ENCODE measurements around the gene QRSL1. TPM values are rescaled to one million over a fixed set of nuclear protein-coding genes. Genes with fewer than 3 reads are reported as not detected.

The QRSL1 gene
- total RNA-seq, 1 donor from 2014 or later: 9.8 TPM

DNA sequence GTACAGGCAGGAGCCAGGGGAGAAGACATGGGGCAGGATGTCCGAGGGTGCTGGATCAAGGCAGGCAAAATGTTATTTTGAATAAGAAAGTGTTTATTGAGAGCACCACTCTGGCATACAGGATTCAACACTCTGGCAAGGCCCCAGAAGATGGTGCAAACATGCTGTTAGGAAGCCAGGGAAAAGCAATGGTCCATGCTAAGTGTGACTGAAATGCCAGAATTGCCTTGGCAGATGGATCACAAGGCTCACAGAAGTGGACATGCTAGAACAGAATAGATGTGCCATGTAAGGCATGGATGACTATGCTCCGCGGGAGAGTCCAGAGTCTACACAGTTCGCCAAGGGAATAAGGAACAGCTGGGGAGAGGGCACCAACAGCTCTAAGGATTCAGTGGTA lies 54.6 kb downstream of the QRSL1 start:
- no peaks in the 10 kb centered on the region for H3K4me1 ChIP-seq (ENCODE audit: insufficient read depth, low read length)
- H3K4me3 ChIP-seq (ENCODE audit: insufficient read depth, low read depth, low read length): no peak overlapping the region
- no peaks in the 10 kb centered on the region for H3K36me3 ChIP-seq (ENCODE audit: insufficient read depth, low read length)
- DNase-seq (ENCODE audit: low read depth) (no peak), FAIRE-seq (no peak)
- H3K9ac ChIP-seq (ENCODE audit: low read length): no peak overlapping the region
- Mint-ChIP-seq H3K4me3 (ENCODE audit: unreplicated experiment) (no peak overlapping the region), H3K27ac (ENCODE audit: unreplicated experiment) (no peak overlapping the region), H3K4me1 (ENCODE audit: low read depth, unreplicated experiment) (no peaks in the 10 kb centered on the region), H3K36me3 (ENCODE audit: low read depth, unreplicated experiment) (no peaks in the 10 kb centered on the region), H3K27me3 (ENCODE audit: low read depth, unreplicated experiment) (no peaks in the 10 kb centered on the region), H3K9me3 (ENCODE audit: unreplicated experiment) (no peaks in the 10 kb centered on the region)
- no peak for TF ChIP-seq EZH2 (IDR thresholded peaks at IDR 0.05; ENCODE audit: insufficient read depth, low read length)
- H2AFZ ChIP-seq (ENCODE audit: low read depth, low read length): no peak overlapping the region
- no peak overlapping the region for H3K4me2 ChIP-seq (ENCODE audit: low read length)
- H4K20me1 ChIP-seq (ENCODE audit: insufficient read depth, low read length): no peaks in the 10 kb centered on the region
- H3K27ac ChIP-seq (ENCODE audit: low read depth, low read length): no peak overlapping the region
- no peaks in the 10 kb centered on the region for H3K79me2 ChIP-seq (ENCODE audit: insufficient read depth, low read length)
- H3K27me3 ChIP-seq (ENCODE audit: insufficient read depth, low read length): no peaks in the 10 kb centered on the region
- H3K9me3 ChIP-seq (ENCODE audit: insufficient read depth, low read depth, low read length): no peaks in the 10 kb centered on the region

DNA sequence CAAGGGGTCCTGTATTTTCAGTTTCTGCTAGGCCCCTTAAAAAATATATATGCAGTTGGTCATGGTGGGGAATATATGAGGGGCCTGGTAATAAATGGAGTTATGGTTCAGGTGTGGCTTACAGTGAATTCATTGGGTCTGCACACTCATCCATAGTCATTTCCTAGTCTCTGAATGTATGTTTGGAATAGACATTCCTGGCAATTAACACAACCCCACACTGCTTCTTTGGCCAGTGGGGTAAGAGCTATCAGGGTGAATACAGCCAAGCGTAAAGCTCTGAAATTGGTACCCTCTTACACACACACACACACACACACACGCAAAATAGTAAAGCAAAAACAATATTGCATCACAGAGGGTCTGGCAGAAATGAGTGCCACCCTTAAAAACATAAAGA lies 56.5 kb downstream of the QRSL1 start:
- Histone ChIP-seq H3K79me2 (ENCODE audit: insufficient read depth, low read length) (no peaks in the 10 kb centered on the region), H3K27me3 (ENCODE audit: insufficient read depth, low read length) (no peaks in the 10 kb centered on the region), H3K36me3 (ENCODE audit: insufficient read depth, low read length) (no peaks in the 10 kb centered on the region), H3K9me3 (ENCODE audit: insufficient read depth, low read depth, low read length) (no peaks in the 10 kb centered on the region), H3K4me2 (ENCODE audit: low read length) (peak overlapping the region; percentile 50), H3K27ac (ENCODE audit: low read depth, low read length) (no peak overlapping the region), H2AFZ (ENCODE audit: low read depth, low read length) (no peak overlapping the region), H3K9ac (ENCODE audit: low read length) (no peak overlapping the region), H3K4me1 (ENCODE audit: insufficient read depth, low read length) (no peaks in the 10 kb centered on the region), H4K20me1 (ENCODE audit: insufficient read depth, low read length) (no peaks in the 10 kb centered on the region), H3K4me3 (ENCODE audit: insufficient read depth, low read depth, low read length) (no peak overlapping the region)
- Mint-ChIP-seq H3K4me3 (ENCODE audit: unreplicated experiment) (no peak overlapping the region), H3K9me3 (ENCODE audit: unreplicated experiment) (no peaks in the 10 kb centered on the region), H3K36me3 (ENCODE audit: low read depth, unreplicated experiment) (no peaks in the 10 kb centered on the region), H3K27me3 (ENCODE audit: low read depth, unreplicated experiment) (no peaks in the 10 kb centered on the region), H3K27ac (ENCODE audit: unreplicated experiment) (no peak overlapping the region), H3K4me1 (ENCODE audit: low read depth, unreplicated experiment) (no peaks in the 10 kb centered on the region)
- FAIRE-seq: no peak
- DNase-seq (ENCODE audit: low read depth): peak; percentile 18
- no peak for TF ChIP-seq EZH2 (IDR thresholded peaks at IDR 0.05; ENCODE audit: insufficient read depth, low read length)
- TF ChIP-seq, protein P1, sequence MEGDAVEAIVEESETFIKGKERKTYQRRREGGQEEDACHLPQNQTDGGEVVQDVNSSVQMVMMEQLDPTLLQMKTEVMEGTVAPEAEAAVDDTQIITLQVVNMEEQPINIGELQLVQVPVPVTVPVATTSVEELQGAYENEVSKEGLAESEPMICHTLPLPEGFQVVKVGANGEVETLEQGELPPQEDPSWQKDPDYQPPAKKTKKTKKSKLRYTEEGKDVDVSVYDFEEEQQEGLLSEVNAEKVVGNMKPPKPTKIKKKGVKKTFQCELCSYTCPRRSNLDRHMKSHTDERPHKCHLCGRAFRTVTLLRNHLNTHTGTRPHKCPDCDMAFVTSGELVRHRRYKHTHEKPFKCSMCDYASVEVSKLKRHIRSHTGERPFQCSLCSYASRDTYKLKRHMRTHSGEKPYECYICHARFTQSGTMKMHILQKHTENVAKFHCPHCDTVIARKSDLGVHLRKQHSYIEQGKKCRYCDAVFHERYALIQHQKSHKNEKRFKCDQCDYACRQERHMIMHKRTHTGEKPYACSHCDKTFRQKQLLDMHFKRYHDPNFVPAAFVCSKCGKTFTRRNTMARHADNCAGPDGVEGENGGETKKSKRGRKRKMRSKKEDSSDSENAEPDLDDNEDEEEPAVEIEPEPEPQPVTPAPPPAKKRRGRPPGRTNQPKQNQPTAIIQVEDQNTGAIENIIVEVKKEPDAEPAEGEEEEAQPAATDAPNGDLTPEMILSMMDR (IDR thresholded peaks at IDR 0.05; ENCODE audit: insufficient read depth, low read depth, low read length): no peak

DNA sequence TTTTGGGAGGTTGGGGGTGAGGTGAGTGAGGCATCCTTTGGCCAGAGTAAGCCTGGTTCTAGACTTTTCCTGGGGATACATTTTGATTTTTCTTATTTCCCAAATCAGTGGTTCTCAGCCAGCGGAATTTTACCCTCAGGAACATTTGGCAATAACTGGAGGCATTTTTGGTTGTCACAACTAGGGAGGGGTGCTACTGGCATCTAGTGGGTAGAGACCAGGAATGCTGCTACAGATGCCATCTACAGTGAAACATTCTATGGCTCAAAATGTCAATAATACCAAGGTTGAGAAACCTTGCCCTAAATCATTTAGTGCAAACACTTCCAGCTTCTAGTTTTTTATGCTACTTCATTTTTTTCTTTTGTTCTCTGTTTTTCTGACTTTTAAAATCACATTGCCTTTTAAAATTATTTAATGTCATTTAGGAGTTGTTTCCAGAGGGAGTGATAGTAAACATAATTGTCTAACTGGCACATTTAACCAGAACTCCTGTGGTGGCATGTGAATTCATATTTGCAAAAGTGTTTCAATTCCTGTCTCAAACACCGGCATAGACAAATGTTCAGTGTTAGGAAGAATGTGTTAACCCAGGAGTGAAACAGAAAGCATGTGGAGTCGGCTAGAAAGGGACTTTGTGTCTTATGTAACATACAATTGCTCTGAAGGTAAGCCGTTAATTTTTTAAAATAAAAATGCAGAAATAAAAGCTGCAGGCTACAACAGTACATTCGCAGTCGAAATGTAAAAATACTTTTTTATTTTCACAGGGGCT lies 59.0 kb downstream of the QRSL1 start:
- TF ChIP-seq EZH2 (IDR thresholded peaks at IDR 0.05; ENCODE audit: insufficient read depth, low read length): no peak
- TF ChIP-seq, protein P1 (IDR thresholded peaks at IDR 0.05; ENCODE audit: insufficient read depth, low read depth, low read length): no peak
- no peaks in the 10 kb centered on the region for H3K36me3 Mint-ChIP-seq (ENCODE audit: low read depth, unreplicated experiment)
- FAIRE-seq: no peak

More for the DNA sequence above, 59.0 kb downstream of the QRSL1 start:
- Histone ChIP-seq H3K27me3 (ENCODE audit: insufficient read depth, low read length) (peaks cover 2% of the 10 kb centered on the region), H3K27ac (ENCODE audit: low read depth, low read length) (no peak overlapping the region), H3K9ac (ENCODE audit: low read length) (no peak overlapping the region), H2AFZ (ENCODE audit: low read depth, low read length) (no peak overlapping the region), H3K4me1 (ENCODE audit: insufficient read depth, low read length) (peaks cover 11% of the 10 kb centered on the region), H3K9me3 (ENCODE audit: insufficient read depth, low read depth, low read length) (no peaks in the 10 kb centered on the region), H3K4me2 (ENCODE audit: low read length) (no peak overlapping the region), H3K4me3 (ENCODE audit: insufficient read depth, low read depth, low read length) (no peak overlapping the region), H4K20me1 (ENCODE audit: insufficient read depth, low read length) (no peaks in the 10 kb centered on the region), H3K79me2 (ENCODE audit: insufficient read depth, low read length) (no peaks in the 10 kb centered on the region), H3K36me3 (ENCODE audit: insufficient read depth, low read length) (no peaks in the 10 kb centered on the region)
- no peaks in the 10 kb centered on the region for H3K9me3 Mint-ChIP-seq (ENCODE audit: unreplicated experiment)
- H3K4me1 Mint-ChIP-seq (ENCODE audit: low read depth, unreplicated experiment): peaks cover 5% of the 10 kb centered on the region
- no peak for DNase-seq (ENCODE audit: low read depth)
- H3K27ac Mint-ChIP-seq (ENCODE audit: unreplicated experiment): no peak overlapping the region
- no peak overlapping the region for H3K4me3 Mint-ChIP-seq (ENCODE audit: unreplicated experiment)
- peaks cover 1% of the 10 kb centered on the region for H3K27me3 Mint-ChIP-seq (ENCODE audit: low read depth, unreplicated experiment)

All from astrocyte (in vitro differentiated cells and primary cell).